Stimulated activated CD8-positive, alpha-beta memory T cell treated with anti-CD3 and anti-CD28 coated beads, Interleukin-7, amount 100 ng/mL, for 24 hours (primary cell): ENCODE measurements around the gene DPRX.
"Not testable (repeated sequence)": the region's sequence is repeated elsewhere in the genome, so short reads cannot be mapped to it uniquely, and the experiment has no call there.

Source experiments
- DNase-seq: peaks from one replicate; pipeline ENCODE4 v3.0.0-alpha.2; 2020; ENCODE audit warnings: low read depth

The DPRX gene

DNA sequence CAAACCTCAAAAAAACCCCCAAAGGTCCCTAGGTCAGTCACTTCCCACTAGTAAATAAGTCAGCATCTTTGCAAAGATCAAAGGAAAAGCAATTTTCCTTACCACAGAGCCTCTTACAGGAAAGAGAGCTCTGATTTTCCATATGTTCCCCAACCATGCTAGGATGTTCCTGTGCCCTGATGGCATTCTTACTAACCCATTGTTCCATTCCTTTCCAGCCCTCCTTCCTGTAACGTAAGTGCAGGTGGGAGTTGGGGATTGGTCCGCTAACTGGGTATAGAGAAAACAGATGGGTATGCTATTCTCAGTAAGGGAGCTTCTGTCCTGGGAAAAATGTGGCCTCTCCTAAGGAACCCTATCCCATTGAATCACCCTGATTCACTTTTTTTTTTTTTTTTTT lies 14.3 kb downstream of the DPRX start:
- no peak for DNase-seq

DNA sequence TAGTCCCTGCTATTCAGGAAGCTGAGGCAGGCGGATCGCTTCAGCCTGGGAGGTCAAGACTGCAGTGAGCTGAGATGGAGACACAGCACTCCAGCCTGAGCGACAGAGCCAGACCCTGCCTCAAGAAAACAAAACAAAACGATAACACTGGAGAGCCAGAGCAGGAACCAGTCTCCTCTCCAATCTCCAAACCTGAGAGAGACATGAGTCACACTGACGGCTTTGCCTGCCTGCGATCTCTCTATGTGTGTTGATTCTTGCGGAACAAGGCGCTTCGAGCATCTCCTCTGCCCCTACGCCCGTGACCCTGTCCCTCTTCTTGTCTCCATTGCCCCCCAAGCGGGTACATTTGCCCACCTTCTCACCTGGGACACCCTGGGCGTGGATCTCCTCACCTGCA lies 15.6 kb downstream of the DPRX start:
- no peak for DNase-seq

DNA sequence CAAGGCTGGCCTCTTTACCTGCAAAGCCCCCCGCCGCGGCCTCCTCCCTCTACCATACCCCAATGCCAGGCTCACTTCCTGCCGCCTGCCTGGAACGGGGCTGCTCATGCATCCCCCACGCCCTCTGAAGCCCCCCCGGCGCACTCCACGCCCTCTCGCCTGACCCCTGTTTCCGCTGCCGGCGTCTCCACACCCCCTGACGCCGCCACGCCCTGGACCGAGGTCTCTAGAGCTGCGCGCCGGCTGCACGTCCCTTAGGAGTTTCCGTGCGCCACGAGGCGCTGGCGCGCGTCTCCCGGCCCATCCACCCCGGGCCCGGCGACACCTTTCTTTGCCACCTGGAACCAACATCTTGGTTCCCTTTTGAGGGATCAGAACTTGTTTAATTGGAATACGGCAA lies 16.0 kb downstream of the DPRX start:
- no peak for DNase-seq

DNA sequence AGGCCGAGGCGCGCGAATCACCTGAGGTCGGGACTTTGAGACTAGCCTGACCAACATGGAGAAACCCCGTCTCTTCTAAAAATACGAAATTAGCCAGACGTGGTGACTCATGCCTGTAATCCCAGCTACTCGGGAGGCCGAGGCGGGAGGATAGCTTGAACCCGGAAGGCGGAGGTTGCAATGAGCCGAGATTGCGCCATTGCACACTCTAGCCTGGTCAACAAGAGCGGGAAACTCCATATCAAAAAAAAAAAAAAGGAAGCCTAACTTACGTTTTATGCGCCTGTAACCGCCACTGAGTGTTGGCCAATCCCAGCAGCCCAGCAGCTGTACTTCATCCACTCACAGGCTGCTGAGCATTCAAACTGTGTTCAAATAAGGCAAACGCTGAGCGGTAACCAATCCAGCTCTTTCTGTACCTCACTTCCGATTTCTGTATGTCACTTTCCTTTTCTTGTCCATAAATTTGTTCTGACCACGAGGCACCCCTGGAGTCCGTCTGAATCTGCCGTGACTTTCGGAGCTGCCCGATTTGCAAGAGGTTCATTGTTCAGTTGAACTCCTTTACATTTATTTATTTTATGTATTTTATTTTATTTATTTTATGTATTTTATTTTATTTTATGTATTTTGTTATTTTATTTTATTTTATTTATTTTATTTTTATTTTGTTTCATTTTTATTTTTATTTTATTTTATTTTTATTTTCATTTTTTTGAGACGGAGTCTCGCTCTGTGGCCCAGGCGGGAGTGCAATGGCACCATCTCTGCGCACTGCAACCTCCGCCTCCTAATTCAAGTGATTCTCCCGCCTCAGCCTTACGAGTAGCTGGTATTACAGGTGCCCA lies 18.2 kb downstream of the DPRX start:
- no peak for DNase-seq

DNA sequence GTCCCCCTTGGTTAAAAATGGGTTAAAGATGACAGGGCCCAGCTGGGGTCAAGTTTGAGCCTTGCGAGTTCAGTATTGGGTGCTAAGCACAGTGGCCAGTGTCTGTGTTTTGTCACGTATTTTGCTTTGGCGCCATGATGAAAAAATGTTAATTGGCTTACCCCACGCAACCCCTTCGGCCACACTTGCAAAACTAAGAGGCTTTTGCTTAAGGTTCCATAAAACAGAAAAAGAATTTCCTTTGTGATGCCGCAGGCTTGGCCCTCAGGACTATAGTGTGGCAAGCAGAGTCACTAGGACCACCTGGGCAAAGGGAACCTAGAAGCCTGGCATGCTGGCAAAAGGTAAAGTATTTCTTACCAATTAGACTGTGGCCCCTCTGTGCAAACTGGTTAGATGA lies 20.7 kb downstream of the DPRX start:
- DNase-seq: no peak

DNA sequence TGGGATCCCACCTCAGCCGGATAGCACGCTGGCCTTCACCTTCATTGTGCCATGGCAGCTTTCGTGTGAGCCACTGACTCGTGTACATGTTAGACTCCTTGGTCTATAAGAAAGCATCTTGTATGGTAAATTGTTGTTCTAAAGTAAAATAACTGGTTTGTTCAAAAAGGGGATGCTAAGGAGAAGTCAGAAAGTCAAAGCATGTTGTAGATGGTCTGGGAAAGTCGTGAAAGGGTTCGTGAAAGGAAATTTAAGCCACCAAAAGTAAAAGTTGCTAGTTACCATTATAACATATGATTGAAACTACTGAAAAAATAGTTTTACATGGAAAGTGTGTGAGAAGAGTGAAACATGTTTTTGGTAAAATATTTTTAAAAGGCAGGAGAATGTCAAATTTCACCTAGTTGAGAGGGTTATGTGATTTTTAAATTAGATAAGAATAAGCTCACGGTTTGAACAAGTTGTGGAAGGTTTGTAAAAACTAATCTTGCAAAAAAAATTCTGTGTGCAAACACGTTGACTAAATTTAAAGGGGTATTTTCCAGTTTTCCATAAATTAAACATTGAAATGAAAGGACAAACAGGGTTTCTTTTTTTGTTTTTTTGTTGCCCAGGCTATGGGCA lies 23.4 kb downstream of the DPRX start:
- DNase-seq: no peak

DNA sequence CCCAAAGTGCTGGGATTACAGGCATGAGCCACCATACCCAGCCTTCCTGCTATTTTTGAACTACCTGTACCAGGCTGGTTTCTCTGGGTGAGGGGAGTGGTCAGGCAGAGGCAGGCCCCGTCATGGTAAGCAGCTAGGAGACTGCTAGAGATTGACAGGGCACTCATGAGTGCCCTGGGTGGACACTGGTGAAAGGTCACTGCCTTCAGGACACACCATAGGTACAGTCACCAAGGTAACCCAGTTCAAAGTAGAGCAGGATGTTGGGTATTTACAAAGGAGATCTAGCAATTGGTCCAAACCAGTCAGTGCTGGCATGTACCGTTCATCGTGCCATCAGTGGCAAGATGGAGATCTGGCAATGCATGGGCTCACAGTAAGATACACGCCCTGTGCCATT lies 25.5 kb downstream of the DPRX start:
- no peak for DNase-seq

DNA sequence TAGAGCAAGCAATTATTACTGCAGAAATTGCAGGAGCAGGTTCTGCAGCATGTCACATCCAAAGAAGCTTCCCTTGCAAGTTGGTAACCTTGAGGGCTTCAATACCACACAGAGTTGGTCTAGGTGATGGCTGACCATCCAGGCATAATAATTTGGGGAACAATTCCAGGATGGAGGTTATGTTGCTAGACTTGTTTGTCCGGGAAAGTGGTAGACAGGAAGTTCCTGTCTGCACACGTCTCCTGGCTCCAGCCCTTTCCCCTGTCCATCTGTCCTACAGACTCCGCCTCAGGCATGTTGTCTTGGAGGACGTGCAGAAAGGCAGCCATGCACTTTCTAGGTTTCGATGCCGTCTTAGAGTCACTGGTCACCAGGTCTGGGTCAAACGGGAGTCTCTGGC lies 26.0 kb downstream of the DPRX start:
- no peak for DNase-seq

DNA sequence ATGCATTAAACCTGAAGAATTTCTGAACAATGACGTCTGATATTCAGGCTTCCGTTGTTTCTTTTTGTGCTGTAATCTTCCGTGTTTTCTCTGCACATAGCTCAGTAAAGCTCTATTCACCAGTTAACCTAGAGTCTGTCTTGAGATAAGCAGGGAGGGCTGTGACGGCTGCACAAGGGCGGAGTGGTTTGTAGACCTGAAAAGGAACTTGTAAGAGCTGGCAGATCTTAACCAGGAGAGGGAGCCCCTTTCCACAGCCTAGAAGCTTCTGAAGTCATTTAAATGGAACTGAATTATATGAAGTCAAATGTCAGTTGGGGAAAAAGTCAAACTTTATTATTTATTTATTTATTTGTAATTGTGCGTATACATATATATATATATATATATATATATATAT lies 27.5 kb downstream of the DPRX start:
- no peak for DNase-seq

DNA sequence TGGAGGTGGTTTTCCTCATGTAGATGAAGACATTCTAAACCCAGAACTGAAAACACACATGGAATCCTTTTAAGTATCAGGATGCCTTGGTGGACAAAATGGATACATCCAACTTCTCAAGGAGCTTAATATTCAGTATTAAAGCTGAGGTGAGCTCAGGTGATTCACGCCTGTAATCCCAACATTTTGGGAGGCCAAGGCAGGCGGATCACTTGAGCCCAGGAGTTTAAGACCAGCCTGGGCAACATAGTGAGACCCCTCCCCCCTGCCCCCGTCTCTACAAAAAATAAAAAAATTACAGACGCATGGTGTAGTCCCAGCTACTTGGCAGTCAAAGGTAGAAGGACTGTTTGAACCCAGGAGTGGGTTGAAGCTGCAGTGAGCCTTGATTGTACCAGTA lies 28.8 kb downstream of the DPRX start:
- no peak for DNase-seq

DNA sequence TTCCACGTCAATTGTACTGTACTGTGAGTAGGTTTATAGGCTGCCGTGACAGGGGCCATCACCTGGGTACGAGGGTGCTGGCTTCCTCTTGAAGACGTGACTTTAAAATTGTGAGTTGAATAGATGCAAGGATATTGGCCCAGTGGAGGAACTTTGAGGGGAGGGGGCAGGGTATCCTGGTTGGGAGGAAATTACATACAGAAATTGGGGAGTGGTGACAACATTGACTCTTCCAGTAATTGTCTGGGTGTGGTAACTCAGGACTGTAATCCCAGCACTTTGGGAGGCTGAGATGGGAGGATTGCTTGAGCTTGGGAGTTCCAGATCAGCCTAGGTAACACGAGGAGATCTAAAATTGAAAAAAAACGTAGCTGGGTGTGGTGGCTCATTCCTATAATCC lies 30.4 kb downstream of the DPRX start:
- no peak for DNase-seq

DNA sequence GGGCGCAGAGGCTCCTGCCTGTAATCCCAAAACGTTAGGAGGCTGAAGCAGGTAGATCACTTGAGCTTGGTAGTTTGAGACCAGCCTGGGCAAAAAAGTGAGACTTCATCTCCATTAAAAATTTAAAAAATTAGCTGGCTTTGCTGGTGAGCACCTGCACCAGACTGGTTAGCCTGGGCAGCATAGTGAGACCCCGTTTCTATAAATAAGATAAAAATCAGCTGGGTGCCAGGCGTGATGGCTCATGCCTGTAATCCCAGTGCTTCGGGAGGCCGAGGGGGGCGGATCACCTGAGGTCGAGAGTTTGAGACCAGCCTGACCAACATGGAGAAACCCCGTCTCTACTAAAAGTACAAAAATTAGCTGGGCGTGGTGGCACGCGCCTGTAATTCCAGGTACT lies 32.4 kb downstream of the DPRX start:
- DNase-seq: no peak

DNA sequence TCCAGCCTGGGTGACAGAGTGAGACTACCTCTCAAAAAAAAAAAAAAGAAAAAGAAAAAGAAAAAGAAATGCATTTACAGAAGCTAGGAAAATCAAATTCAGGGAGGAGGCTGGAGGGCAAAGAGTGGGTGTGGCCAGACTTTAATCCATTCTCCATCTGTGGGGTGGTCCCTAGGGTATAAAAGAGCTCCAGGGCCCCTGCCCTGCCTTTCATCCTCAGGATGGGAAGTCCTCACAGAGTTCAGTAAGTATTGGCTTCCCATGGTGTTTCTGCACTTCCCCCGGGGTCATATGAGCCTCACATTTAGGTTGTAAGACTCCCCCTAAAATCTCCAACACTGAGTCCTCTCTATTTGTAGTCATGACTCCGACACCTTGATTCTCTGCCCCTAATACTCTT lies 33.0 kb downstream of the DPRX start:
- DNase-seq: no peak

DNA sequence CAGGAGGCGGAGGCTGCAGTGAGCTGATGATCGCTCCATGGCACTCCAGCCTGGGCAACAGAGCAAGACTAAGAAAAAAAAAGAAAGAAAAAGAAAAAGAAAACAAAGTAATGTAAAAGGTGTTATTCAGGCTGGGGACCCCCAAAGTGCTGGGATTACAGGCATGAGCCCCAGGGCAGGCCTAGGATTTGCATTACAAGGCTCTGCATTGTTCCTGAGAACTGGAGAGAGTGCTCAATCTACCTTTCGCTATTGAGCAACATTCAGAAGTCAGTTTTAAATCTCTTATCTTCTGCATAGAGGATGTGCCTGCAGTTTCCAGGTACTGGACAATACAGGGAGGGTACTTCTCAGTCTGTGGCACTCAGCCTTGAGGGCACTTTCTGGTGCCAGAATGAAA lies 34.5 kb downstream of the DPRX start:
- DNase-seq: not testable (repeated sequence)

DNA sequence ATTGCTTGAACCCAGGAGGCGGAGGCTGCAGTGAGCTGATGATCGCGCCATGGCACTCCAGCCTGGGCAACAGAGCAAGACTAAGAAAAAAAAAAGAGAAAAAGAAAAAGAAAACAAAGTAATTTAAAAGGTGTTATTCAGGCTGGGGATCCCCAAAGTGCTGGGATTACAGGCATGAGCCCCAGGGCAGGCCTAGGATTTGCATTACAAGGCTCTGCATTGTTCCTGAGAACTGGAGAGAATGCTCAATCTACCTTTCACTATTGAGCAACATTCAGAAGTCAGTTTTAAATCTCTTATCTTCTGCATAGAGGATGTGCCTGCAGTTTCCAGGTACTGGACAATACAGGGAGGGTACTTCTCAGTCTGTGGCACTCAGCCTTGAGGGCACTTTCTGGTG lies 37.0 kb downstream of the DPRX start:
- DNase-seq: not testable (repeated sequence)

DNA sequence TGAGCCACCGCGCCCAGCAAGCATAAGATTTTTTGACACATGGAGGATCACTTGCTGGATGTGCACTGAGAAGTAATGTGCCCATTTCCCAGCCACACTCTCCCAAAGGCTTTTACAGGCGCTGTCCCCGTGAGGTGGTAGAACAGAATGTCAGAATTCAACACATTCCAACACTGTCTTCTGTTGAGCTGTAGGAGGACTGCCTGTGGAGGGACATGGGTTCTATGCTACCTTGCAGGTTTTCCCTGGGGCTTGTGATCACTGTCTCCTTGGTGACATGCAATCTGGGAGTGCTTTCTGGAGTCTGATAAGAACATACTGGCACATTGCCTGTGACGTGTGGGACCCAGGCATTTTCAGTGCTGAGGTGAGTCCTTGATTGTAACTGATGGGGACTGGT lies 38.5 kb downstream of the DPRX start:
- no peak for DNase-seq

DNA sequence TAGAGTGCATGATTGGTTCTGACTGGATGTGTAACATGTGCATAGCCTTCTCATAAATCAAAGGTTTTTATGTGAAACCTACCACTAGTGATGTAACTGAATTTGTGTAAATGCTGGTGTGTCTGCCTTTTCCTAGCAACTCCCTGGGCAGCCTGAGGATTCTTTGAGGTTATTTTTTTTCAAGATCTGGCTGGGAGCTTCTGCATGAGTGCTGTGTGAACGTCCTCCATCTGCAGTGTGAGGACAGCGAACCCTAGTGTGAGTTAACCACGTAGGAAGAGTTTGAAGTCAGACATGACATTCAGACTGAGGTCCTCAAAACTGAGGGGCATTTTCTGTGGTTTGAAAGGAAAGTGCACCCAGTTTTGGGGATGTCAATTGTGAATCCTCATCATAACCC lies 39.9 kb downstream of the DPRX start:
- no peak for DNase-seq
